HG03558 (cell line): ENCODE data around the gene CDH4.

Experiments used
- ATAC-seq: cut with Tn5 transposase; IDR thresholded peaks from one replicate; pipeline ENCODE4 v1.9.1; 2021; ENCODE audit warnings: moderate number of reproducible peaks; ENCODE audit not compliant: unreplicated experiment; ENCODE audit errors: extremely low read depth

CDH4 gene

GRCh38 chr20:61865353-61865752 lies 613.3 kb downstream of the CDH4 start:
- ATAC-seq = no peak

DNA sequence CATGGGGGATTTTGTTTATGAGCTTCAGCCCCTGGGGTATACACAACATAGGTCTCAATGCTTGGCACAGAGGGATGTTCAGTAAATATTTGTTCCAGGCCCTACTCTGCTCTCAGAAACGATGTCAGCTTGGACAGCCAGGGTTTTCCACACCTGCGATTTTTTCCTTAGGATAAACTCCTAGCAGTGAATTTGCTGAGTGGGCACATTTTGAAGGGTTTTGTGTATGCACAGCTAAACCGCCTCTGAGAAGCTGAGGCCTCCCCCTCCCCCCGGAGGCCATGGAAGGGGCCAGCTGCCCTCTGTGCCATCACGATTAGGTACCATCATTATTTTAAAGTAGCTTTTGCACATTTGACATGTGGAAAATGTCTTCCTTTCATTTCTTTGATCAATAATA lies 614.1 kb downstream of the CDH4 start:
- no peak for ATAC-seq

DNA sequence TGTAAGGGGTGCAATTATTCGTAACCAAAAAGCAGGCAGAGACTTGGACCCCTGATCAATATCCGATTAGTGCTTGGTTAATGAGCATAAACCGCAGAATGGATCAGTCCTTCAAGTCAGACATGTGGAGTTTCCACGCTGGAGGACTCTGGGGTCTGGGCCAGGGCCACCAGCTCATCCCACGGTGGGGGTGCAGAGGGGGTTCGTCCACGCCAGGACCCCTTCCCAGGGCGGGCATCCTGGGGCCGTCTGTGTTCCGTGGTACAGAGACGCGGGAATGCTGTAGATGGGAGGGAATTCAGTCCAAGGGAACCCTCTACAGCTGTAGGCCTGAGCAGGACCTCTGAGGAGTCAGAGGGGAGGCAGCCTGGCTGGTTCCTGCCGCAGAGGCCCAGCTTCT lies 615.9 kb downstream of the CDH4 start:
- ATAC-seq = no peak

DNA sequence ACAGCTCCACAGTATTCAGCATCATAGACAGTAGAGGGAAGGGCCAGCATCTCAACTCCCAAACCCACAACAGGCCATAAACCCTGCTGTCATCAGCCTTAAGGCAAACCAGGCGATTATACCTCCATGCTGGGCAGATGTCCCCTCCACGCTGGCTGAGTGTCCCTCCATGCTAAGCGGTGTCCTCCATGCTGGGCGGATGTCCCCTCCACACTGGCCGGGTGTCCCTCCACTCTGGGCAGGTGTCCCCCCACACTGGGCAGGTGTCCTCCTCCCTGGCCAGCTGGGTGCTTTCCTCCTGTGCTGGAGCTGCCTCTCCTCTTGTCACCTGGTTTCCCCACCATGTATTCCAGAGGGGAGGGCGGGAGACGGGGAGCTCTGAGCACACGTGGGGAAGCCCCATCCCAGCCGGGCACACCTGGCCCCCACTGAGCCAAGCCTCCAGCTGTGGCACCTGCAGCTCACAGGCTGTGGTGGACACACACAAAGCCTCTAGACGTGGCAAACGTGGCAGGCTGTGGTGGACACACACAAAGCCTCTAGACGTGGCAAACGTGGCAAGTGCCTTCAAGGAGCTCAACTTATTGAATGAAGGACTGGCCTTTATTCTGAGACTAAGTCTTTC lies 616.5 kb downstream of the CDH4 start:
- no peak for ATAC-seq

GRCh38 chr20:61869750-61870507 lies 617.9 kb downstream of the CDH4 start:
- ATAC-seq = no peak

DNA sequence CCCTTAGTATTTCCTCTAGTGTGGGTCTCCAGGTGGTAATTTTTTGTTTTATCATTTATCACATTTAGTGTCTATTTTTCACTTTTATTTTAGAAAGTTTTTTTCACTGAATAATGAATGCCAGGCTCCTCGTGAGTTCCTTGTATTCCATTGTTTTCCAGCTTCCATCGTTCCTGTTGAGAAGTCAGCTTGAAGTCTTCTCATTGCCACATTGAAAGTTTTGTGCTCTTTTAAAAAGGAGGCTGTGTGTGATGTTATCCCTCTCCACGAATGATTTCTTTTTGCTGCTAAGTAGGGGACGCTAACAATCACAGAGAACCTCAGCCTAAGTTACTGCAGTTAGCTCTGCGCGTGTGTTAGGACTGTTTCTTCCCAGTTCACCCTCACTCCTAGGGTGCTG lies 619.1 kb downstream of the CDH4 start:
- no peak for ATAC-seq

DNA sequence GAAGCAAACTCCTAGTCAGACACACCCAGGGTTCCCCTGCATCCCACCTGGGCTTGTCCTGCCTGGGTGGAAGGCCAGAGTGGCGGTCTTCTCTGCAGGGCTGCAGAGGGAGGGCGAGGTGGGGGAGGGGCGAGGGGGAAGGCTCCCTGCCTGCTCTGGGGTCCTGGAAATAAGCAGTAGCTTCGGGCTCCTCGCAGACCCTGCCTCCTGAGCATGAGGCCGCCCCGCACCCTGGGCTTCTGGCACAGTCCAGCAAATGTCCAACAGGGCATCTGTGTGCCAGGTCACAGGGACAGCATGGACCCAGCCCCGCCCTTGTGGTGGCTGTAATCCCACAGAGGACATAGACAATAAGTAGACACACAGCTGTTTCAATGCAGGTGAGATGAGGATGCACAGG lies 619.9 kb downstream of the CDH4 start:
- ATAC-seq = no peak

- ATAC-seq = no peak
These were observed 620.4 kb downstream of the CDH4 start for GRCh38 chr20:61872371-61872900.

DNA sequence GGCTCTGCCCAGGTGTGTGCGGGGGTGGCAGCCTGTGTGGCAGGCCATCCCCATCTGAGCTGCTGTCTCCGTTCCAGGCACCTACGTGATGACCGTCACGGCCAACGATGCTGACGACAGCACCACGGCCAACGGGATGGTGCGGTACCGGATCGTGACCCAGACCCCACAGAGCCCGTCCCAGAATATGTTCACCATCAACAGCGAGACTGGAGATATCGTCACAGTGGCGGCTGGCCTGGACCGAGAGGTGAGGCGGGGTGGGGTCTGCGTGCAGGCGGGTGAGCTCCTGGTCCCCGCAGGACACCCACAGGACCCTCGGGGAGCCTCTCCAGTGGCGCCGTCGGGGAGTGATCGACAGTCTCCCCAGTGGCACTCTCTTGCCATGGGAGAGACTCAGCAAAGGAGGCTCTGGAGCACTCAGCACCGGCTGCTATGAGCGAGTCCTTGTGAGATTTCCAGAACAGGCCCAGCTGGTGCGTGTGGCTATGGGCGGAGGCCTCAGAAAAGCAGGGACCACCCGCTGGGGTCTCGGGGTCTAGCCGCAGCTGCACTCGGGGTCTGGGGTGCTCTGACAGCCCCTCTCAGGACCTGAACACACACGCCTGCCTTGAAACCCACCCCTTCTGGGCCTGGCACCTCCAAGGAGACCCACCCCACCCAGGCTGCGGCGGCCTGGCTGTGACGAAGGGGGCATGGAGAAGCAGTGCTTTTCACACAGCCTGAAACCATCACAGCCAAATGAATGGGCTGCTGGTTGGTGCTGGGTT lies 621.8 kb downstream of the CDH4 start:
- no peak for ATAC-seq

DNA sequence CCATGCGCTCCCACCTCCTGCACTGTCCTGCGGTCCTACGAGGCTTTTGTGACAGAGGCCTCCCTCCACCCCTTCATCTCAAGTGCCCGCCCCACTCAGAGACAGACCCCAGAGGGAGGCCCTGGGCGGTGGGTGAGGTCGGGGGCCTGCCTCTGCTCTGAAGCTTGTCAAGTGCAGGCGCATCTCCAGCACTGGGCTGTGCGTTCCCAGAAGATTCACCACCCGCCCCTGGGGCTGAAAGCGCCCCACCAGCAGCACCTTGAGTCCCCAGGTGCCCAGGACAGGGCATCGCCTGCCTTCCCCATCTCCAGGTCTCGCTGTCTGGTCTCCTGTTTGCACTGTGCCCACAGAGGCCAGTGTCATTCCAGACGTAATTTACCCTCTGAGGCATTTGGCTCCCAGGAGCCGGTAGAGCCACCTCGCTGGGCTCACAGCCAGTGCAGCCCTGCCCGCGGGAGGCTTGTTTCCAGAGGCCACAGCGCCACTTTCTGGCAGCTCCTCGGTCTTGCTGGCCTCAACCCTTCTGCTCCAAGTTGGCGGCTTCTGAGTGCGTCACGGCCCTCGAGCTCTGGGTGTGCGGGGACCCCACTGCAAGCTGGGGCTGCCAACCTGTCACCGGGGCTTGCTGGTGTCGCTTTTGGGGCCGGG lies 622.5 kb downstream of the CDH4 start:
- no peak for ATAC-seq

DNA sequence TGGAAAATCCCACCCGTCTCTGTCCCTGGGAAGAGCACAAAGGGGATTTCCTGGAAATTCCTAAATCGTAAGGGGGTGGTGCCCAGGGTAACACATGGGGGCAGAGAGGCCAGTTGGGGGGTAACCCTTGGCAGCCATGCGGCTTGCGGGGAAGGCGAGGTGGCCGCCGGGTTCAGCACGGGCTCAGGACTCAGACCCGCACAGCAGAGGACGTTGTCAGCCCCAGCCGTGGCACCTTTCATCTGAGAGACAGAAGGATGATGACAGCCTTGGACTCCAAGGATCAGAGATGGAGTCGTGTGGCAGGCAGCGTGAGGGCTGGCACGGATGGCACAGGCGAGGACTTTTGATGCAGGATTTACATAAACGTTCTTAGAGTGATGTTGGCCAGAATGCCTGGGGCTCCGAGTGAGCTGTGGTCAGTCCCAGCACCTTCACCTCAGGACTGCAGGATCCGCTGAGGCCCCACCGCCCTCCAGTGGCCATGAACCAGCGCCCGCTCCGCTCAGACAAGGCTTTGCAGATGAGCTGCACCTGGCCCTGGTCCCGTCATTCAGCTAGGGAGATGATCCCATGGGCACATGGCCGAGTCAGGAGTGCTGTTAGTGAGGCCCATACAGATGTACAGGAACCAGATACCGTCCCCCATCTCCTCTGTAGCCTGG lies 623.3 kb downstream of the CDH4 start:
- no peak for ATAC-seq

DNA sequence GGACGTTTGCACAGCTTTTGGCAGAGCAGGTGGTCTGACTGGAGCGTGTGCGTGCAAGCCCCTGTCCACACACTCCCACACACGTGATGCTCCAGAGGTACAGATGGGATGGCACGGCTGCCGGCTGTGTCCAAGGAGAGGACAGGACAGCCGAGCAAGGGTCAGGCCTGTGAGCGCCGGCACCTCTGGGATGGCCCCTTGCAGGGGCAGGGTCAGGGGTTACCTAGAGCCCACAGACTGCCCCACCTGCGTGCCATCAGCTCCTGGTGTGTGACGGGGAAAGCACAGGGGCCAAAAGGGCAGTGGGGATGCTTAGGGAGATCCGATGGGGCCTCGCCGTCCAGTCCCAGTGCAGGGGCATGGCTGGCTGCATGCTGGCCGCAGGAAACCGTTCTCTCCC lies 623.9 kb downstream of the CDH4 start:
- no peak for ATAC-seq

DNA sequence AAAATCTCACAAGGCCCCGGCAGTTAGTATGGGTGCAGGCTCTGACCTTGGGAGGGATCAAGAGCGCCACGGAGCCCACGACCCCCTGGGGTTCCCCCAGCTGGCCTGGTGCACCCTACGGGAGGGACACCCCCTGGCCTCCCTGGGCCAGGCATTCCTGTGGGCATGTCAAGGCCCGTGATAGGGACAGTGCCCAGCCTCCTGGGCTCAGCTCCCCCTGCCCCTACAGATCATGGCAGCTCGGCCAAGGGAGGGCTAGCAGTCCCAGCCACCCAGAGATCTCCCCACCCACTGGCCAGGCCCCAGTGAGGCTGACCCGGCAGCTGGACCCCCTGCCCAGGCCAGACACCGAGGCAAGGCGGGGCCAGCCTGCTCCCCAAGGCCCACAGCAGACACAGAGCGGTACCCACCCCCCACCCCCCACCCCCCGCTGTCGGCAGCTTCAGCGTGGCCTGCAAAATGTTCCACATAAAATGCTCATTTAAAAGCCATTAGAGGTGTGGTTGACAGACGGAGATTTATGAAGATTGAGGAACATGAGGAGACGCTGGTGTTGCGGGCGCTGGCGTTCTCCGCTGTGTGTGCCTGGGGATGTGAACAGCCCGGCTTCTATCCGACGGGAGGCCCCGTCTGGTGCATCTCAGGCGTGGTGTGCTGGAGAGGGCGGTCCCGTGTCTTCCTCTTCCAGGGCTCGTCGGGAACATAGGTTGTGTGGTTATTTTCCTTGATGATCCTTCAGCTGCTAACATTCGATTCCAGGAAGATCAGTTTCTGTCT lies 625.1 kb downstream of the CDH4 start:
- ATAC-seq = no peak

GRCh38 chr20:61877776-61878477 lies 625.9 kb downstream of the CDH4 start:
- no peak for ATAC-seq

- no peak for ATAC-seq
These were observed 626.6 kb downstream of the CDH4 start for GRCh38 chr20:61878478-61879302.

GRCh38 chr20:61879303-61879620 lies 627.2 kb downstream of the CDH4 start:
- ATAC-seq = no peak

DNA sequence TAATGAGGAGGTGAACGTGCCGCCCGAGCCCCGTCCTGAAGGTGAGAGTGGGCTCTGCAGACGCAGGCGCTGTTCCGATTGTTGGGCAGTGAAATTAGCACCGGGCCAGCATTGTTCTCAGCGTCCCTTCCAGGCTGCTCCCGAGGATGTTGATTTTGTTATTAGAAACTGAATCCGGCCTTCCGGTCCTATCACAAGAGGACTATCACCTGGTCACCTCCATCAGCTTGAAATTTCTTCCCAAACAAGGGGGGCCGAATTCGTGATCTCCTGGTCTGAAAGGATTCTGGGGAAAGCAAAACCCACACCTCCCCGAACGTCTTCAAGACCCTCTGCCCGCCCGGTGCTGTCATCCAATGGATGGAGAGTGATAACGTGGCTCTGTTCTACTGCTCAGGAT lies 627.6 kb downstream of the CDH4 start:
- ATAC-seq = no peak

DNA sequence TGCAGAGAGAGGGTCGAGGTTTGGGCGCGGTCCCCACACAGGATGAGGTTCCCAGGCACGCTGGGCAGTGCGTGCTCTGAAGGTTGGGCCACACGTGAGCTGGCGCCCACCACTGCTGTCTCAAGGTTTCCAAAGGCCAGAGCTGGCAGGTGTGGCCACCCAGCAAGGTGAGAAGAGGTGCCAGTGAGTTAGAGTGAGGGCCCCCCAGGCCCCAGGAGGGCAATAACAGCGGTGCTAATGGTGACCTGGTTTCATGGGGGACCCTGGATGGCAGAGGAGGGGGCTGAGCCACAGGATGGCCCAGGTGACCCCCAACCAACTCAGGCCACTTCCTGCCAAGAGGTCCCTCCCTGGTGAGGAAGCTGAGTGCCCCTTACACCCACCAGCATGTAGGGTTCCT lies 628.6 kb downstream of the CDH4 start:
- ATAC-seq = no peak
